Measurements from ENCODE around the gene NTSR1. TPM values are rescaled to one million over a fixed set of nuclear protein-coding genes. Genes with fewer than 3 reads are reported as not detected.

Gene NTSR1
- total RNA-seq, 1 donor from 2014 or later, result not detected

- Mint-ChIP-seq H3K27ac (ENCODE audit: unreplicated experiment) (no peak overlapping the region), H3K4me3 (no peak overlapping the region), H3K4me1 (no peaks in the 10 kb centered on the region), H3K36me3 (ENCODE audit: low read depth) (no peaks in the 10 kb centered on the region), H3K27me3 (ENCODE audit: low read depth) (peaks cover 50% of the 10 kb centered on the region), H3K9me3 (no peaks in the 10 kb centered on the region)
- TF ChIP-seq CTCF (conservative IDR thresholded peaks at IDR 0.05), result no peak
- no peak for DNase-seq (ENCODE audit: low read depth, low spot score)
These were observed 2.3 kb upstream of the NTSR1 start for GRCh38 chr20:62706344-62706743.

GRCh38 chr20:62706857-62707256, 1.8 kb upstream of the NTSR1 start:
- DNase-seq (ENCODE audit: low read depth, low spot score), result no peak
- Mint-ChIP-seq H3K4me1 (no peaks in the 10 kb centered on the region), H3K27me3 (ENCODE audit: low read depth) (peaks cover 55% of the 10 kb centered on the region), H3K27ac (ENCODE audit: unreplicated experiment) (no peak overlapping the region), H3K4me3 (no peak overlapping the region), H3K36me3 (ENCODE audit: low read depth) (no peaks in the 10 kb centered on the region), H3K9me3 (no peaks in the 10 kb centered on the region)
- TF ChIP-seq CTCF (conservative IDR thresholded peaks at IDR 0.05), result no peak

- Mint-ChIP-seq H3K36me3 (ENCODE audit: low read depth) (no peaks in the 10 kb centered on the region), H3K9me3 (no peaks in the 10 kb centered on the region), H3K27me3 (ENCODE audit: low read depth) (peaks cover 60% of the 10 kb centered on the region), H3K4me1 (no peaks in the 10 kb centered on the region), H3K4me3 (no peak overlapping the region), H3K27ac (ENCODE audit: unreplicated experiment) (no peak overlapping the region)
- no peak for TF ChIP-seq CTCF (conservative IDR thresholded peaks at IDR 0.05)
- no peak for DNase-seq (ENCODE audit: low read depth, low spot score)
These were observed 1.2 kb upstream of the NTSR1 start for GRCh38 chr20:62707276-62707920.

- Mint-ChIP-seq H3K4me3 (no peak overlapping the region), H3K27me3 (ENCODE audit: low read depth) (peaks cover 63% of the 10 kb centered on the region), H3K27ac (ENCODE audit: unreplicated experiment) (no peak overlapping the region), H3K4me1 (no peaks in the 10 kb centered on the region), H3K9me3 (no peaks in the 10 kb centered on the region), H3K36me3 (ENCODE audit: low read depth) (no peaks in the 10 kb centered on the region)
- DNase-seq (ENCODE audit: low read depth, low spot score), result no peak
- peak; percentile 57 for TF ChIP-seq CTCF (conservative IDR thresholded peaks at IDR 0.05)
These were observed 615 bp upstream of the NTSR1 start for GRCh38 chr20:62707921-62708521.

GRCh38 chr20:62709537-62709905, 885 bp downstream of the NTSR1 start:
- Mint-ChIP-seq H3K27me3 (ENCODE audit: low read depth) (peaks cover 69% of the 10 kb centered on the region), H3K4me1 (no peaks in the 10 kb centered on the region), H3K27ac (ENCODE audit: unreplicated experiment) (no peak overlapping the region), H3K4me3 (no peak overlapping the region), H3K9me3 (no peaks in the 10 kb centered on the region), H3K36me3 (ENCODE audit: low read depth) (no peaks in the 10 kb centered on the region)
- DNase-seq (ENCODE audit: low read depth, low spot score), result no peak
- no peak for TF ChIP-seq CTCF (conservative IDR thresholded peaks at IDR 0.05)
